Upper lobe of right lung (tissue), 1 donor: ENCODE results near the gene MYO5A. TPM values are rescaled to one million over a fixed set of nuclear protein-coding genes. Genes with fewer than 3 reads are reported as not detected.

Experiments used
- ATAC-seq: fragments of 200-7000 bp; cut with Tn5 transposase; one replicate; pipeline ENCODE4 v1.9.1; 2020; ENCODE audit warnings: mild to moderate bottlenecking, moderate library complexity
- DNase-seq: peaks from one replicate; pipeline ENCODE4 v3.0.0-alpha.2; 2020
- H3K27ac ChIP-seq: fragments of 200-600 bp; one replicate; pipeline ENCODE4 v1.8.0; 2022
- H3K27me3 ChIP-seq: fragments of 200-600 bp; one replicate; pipeline ENCODE4 v1.8.0; 2022; ENCODE audit warnings: mild to moderate bottlenecking
- H3K36me3 ChIP-seq: fragments of 200-600 bp; one replicate; pipeline ENCODE4 v1.8.0; 2022
- H3K4me1 ChIP-seq: fragments of 200-600 bp; one replicate; pipeline ENCODE4 v1.8.0; 2022
- H3K4me3 ChIP-seq: fragments of 200-600 bp; one replicate; pipeline ENCODE4 v1.8.0; 2022; ENCODE audit warnings: mild to moderate bottlenecking
- H3K9me3 ChIP-seq: fragments of 200-600 bp; one replicate; pipeline ENCODE4 v1.8.0; 2022
- CTCF ChIP-seq: fragments of 200-600 bp; IDR thresholded peaks from one replicate; pipeline ENCODE4 v1.8.0; 2022; ENCODE audit warnings: antibody characterized with exemption
- intact Hi-C: fragments of 100-400 bp; cut with DNase I; formaldehyde crosslinking; loops from one replicate; pipeline ENCODE4 v1.11.0; 2022
- total RNA-seq: library from RNA; stranded (reverse); fragmentation: NEBNext Ultra II Directional; extraction: Animal tissue kit (Norgen Biotek cat#: 25700); gene quantifications from one replicate; pipeline ENCODE4 v1.2.1, GENCODE V29; 2021
- donor health status: DM: no; HTN: yes; CAD: no; lungs with severe emphysema.

Gene MYO5A
- total RNA-seq, 1 donor from 2014 or later: 26.0 TPM

GRCh38 chr15:52529341-52529924, 753 bp upstream of the MYO5A start:
- Histone ChIP-seq H3K36me3 (no peaks in the 10 kb centered on the region), H3K4me1 (peaks cover 16% of the 10 kb centered on the region), H3K27ac (peak overlapping the region; percentile 67), H3K27me3 (peaks cover 6% of the 10 kb centered on the region), H3K4me3 (peak overlapping the region; percentile 68), H3K9me3 (no peaks in the 10 kb centered on the region)
- DNase-seq (no peak), ATAC-seq (no peak)
- intact Hi-C loops: no loop called here
- no peak for TF ChIP-seq CTCF

- TF ChIP-seq CTCF: no peak
- Histone ChIP-seq H3K4me1 (peaks cover 16% of the 10 kb centered on the region), H3K27me3 (peaks cover 6% of the 10 kb centered on the region), H3K9me3 (no peaks in the 10 kb centered on the region), H3K4me3 (peak overlapping the region; percentile 68), H3K27ac (peak overlapping the region; percentile 82), H3K36me3 (no peaks in the 10 kb centered on the region)
- peak; percentile 3 for ATAC-seq
- intact Hi-C loops: no loop called here
- DNase-seq: no peak
Observed at GRCh38 chr15:52527911-52528563, 643 bp downstream of the MYO5A start.

GRCh38 chr15:52527196-52527910, 1.3 kb downstream of the MYO5A start:
- no peak for ATAC-seq
- H3K36me3 ChIP-seq: no peaks in the 10 kb centered on the region
- peaks cover 6% of the 10 kb centered on the region for H3K27me3 ChIP-seq
- no peak overlapping the region for H3K27ac ChIP-seq
- no peak for DNase-seq
- H3K4me1 ChIP-seq: peaks cover 18% of the 10 kb centered on the region
- intact Hi-C loops: no loop called here
- no peak for TF ChIP-seq CTCF
- no peaks in the 10 kb centered on the region for H3K9me3 ChIP-seq
- H3K4me3 ChIP-seq: peak overlapping the region; percentile 68

GRCh38 chr15:52524223-52525136, 4.2 kb downstream of the MYO5A start:
- Histone ChIP-seq H3K27ac (no peak overlapping the region), H3K4me1 (peaks cover 17% of the 10 kb centered on the region), H3K36me3 (no peaks in the 10 kb centered on the region), H3K4me3 (no peak overlapping the region), H3K27me3 (no peaks in the 10 kb centered on the region), H3K9me3 (no peaks in the 10 kb centered on the region)
- DNase-seq (no peak), ATAC-seq (no peak)
- no peak for TF ChIP-seq CTCF
- intact Hi-C loops: no loop called here

- intact Hi-C loops: no loop called here
- DNase-seq (no peak), ATAC-seq (peak; percentile 41)
- no peak for TF ChIP-seq CTCF
- no peak overlapping the region for H3K4me3 ChIP-seq
- H3K36me3 ChIP-seq: no peaks in the 10 kb centered on the region
- H3K4me1 ChIP-seq: peaks cover 15% of the 10 kb centered on the region
- no peaks in the 10 kb centered on the region for H3K9me3 ChIP-seq
- H3K27me3 ChIP-seq: no peaks in the 10 kb centered on the region
- H3K27ac ChIP-seq: no peak overlapping the region
Observed at GRCh38 chr15:52523647-52524046, 5.0 kb downstream of the MYO5A start.
